NCI-H524 (cell line): ENCODE measurements around the gene ARHGEF28.

Experiments used
- DNase-seq, 2 experiments: peaks; one replicate each; lab custom pipeline; 2025; lab: John Stamatoyannopoulos, UW

The ARHGEF28 gene

DNA sequence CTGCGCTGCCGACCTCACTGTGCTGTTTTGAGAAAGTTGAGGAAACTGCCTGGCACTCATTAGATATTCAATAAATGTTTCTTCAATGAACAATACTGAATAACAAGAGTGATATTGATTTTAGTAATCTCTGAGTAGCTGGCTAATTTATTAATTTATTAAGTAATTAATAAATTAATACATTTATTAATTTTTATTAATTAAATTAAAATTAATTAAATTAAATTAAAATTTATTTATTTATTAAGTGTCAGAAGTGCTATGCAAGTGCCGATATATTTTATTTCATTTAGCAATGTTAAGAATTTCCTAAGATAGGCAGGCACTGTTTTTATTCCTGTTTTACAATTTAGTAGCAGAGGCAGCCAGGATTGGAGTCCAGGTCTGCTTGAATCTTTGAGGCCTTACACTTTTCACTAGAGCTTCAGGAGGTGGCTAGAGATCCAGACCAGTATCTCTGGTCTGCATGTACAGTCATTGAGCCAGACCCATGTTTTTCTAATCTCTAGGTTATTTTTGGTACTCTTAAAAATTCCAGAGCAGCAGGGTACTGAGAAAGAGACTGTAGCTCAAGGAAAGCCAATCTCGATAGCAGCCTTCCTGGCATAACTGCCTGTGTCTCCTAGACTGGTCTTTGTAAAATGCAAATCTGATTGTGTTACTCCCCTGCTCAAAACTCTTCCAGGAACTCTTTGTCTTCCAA lies 109.2 kb downstream of the ARHGEF28 start:
- no peak for DNase-seq

DNA sequence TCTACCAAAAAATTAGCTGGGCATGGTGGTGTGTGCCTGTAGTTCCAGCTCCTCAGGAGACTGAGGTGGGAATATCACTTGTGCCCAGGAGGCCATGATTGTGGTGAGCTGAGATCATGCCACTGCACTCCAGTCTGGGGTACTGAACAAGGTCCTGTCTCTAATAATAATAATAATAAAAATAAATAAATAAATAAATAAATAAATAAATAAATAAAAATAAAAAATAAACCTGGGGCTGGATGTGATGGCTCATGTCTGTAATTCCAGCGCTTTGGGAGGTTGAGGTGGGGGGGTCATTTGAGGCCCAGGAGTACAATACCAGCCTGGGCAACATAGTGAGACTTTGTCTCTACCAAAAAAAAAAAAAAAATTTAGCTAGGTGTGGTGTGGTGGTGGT lies 113.7 kb downstream of the ARHGEF28 start:
- no peak for DNase-seq

DNA sequence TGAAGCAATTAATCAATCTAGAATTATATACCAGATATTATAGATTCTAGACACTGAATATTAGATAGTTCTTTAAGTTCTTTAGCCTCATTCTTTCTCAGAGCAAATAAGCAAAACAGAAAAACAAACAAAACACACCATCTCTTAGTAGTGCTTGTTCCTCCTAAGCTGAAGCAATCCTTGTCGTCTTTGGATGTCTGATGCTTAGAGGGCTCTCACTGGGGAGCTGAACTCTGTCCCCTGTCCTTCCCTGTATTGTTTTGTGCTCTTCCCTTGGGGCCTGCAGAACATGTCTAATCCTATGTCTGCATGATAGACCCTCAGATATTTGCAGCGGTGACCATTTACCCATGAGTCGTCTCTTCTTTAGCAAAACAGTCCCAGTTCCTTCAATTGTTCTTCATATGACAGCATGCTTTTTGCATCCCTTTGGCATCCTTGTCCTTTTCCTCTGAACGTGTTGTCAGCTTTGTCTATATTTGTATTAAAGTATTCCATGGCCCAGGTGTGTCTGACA lies 114.3 kb downstream of the ARHGEF28 start:
- no peak for DNase-seq

DNA sequence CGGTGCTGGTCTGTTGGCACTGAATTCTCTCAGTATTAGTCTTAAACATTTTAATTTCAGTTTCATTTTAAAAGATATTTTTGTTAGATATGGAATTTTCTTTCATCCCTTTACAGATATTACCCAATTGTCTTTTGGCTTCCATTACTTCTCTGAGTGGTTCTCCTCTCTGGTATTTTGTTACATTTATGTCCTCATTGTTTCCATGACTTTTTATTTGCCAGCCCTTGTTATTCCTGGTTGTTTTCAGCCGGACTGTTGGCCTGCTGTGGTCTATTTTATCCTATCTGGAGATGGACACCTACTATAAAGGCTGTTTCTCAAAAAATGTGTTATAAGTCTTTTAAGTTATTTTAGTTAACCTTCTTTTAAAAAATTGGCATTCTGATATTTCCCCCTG lies 117.2 kb downstream of the ARHGEF28 start:
- no peak for DNase-seq

DNA sequence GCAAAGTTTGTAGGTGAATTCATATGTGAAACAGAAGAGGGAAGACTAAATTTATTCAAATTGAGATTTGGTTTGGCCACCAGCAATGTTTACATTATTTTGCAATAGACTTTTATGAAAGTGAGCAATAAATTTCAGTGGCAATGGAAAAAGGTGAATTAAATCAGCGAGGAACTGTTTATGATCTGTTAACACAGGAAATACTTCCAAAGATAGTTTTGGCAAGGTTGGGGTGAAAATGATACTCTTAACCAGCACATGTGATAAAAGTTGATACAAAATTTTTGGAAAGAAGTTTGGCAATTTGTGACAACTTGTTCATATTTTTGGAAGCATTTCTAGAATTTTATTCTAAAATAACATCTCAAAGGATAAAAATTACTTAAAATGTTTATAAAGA lies 119.8 kb downstream of the ARHGEF28 start:
- DNase-seq, result no peak

DNA sequence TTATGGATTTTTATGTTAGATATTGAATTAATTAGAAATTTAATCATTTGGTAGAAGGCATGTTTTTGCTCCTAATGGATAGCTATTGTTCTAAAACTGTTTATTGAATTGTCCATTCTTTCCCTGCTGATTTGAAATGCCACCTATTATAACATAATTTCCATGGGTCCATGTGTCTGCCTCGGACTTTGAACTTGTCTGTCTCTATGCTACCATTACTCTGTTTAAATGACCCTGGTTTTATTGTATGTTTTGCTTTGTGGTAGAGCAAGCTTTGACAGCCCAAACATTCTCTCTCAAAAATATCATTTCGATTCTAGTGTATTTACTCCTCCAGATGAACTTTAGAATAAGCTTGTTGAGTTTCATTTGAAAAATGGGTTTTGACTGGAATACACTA lies 120.6 kb downstream of the ARHGEF28 start:
- DNase-seq, result no peak

DNA sequence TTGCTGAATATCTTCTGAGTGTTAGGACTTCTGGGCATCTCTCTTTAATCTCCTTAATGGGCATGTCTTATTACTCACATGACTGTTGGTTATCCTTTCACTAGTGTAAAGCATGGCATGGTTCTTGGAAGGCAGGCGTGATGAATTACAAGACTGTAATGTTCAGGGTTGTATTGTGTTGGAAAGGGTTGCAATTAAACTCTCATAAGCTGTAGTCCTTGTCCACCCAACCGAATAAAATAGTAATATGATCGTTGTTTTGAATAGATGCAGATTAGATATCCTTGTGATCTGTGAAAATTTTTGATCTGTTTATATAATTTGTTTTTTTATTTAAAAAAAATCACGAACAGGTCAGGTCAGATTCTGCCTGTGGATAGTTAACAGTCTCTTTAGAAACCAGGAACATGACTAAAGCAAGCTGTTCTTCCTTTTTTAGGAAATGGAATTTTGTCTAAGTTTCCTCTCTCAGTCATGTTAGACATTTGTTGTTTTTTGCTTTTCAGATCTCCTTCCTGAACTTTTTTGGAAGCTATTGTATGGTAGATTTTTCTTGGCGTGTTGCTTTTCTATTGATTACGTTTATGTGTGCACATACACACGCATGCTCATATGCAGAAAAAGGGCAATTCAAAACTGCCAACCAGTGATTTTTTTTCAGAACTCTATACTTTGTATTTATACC lies 121.8 kb downstream of the ARHGEF28 start:
- no peak for DNase-seq

DNA sequence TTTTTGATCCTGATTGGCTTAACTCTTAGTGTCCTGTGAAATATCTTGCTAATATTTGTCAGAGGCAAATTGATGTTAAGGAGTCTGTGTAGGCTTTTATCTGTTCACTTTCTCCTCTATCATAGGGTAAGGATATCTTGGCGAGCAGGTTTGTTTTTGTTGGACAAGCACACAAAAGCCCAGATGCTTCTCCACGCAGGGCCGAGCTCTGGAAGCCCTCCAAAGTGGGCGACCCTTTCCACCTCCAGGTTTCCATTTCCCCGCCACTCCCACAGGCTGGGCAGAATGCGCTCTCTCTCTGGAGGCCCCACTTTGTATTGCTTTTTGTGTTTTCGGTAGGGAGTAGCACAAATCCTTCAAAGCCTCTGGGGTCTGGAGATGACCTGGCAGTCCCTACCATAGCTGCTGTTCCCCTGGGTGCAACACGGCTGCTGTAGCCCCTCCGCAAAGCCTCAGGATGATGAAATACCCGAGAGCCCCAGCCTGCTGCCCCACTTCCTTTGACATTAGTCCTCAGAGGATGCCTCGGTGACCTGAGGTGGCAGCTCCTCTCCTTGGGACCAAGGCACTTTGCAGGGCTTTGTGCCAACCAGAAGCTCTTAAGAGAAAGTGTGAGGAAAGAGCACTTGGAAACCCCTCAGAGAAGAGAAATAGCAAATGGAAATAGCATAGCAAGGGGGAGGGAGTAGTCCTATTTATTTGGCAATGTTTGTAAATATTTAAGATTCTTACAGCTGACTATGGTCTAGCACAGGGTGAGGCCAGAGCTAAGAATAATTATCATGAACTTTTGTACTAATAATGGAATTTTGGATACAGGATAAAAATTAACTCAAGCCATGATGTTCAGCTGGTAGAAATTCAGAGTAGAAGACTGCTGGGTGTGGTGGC lies 122.8 kb downstream of the ARHGEF28 start:
- no peak for DNase-seq

DNA sequence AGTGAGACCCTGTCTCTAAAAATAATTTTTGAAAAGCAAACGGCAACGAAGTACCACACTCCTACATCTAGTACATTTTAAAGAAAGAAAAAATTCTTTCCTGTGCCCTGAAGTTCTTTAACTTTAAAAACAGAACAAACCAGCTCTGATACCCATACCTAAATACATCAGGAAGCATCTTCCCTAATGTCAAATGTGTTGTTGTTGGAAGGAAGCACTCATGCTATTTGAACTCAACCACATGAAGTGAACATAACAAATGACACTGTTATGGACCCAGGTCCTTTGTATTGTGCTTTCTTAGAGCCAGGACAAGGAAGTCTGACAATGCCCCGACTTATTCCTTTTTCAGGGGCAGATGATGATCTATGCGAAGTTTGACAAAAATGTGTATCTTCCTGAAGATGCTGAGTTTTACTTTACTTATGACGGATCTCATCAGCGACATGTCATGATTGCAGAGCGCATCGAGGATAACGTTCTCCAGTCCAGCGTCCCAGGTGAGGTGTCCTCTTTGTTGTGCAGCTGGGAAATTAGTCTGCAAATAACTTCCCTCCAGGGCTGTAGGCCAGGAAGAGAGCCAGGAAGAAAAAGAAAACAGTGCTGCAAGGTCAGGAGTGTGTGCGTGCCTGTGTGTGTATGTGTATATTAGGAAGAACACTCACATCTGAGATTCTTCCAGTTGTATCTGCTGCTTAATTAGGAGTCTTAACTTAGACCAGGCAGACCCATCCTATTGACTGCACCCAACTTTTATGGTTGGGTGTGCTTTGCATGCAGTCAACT lies 123.7 kb downstream of the ARHGEF28 start:
- DNase-seq, result no peak

DNA sequence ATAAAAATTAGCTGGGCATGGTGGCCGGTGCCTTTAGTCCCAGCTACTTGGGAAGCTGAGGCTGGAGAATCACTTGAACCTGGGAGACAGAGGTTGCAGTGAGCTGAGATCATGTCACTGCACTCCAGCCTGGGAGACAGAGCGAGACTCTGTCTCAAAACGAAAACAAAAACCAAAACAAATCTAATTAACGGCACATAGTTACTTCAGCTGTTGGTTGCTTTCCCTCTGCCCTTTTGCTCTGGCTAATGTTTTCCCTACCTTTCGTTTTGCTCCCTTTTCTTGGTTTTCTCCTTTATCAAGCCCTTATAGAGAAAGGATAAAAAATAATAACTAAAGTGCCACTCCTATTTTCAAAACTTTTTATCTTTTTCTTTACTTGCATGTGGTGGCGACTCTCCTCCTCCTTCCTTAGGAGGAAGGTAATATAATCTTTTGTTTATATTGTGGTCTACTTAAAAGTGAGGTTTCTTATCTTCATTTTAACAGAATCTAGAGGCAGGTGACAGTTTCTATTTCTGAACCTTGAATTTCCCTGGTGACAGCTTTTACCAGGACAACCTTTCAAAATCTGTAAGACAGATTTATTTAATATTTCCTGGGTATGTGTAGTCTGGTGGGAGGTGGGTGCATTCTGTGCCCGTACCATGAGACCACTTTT lies 125.4 kb downstream of the ARHGEF28 start:
- no peak for DNase-seq

DNA sequence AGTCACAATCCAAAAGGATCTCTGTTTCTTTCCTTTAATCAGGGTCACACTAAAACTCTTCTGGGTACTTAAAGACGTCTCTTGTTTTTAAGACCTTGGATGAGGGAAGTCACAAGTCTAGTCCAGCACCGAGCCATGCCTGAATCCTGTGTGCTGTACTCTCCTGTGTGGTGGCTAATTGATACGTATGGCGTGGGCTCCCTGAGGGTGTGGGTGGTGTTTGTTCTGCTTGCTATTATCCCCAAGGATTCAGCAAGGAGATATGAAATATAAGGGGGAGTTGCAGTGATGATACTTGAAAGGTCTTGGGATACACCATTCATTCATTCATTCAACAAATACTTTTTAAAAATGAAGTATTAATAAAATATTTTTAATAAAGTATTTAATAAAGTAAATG lies 128.3 kb downstream of the ARHGEF28 start:
- no peak for DNase-seq

DNA sequence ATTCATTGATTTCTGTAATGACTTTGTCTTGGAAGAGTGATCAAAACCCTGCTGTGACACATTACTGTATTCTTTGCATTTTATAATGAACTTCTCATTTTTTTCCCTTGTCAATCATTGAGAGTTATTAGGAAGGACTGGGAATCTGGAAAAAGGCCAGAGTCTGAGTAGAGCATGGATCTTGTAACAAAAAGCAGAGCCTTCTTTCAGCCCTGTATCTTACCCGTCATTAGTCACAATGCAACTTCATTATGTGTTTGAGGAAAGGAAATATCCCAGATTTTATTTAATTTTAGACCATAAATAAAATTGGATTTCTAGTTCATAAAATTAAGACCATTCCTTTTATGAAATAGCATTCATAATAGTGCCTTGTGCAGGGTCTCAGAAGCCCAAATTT lies 131.4 kb downstream of the ARHGEF28 start:
- DNase-seq, result no peak

DNA sequence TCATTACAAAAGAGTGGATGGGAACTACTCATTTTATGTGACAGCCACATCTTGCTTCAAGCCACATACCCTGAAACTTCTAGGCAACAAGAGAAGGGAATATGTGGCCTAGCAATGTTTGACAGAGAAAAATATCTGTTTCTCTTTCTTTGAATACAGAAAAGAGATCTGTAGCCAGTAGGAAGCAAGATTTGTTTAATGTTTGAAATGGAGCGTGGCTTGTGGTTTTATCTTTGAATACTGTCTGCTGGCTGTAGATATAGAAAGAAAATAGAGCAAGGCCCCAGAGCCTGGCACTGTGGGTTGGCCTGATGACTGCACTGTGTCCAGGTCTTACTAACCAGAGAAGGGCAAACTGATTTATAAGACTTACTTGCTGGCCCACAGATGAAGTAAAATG lies 133.8 kb downstream of the ARHGEF28 start:
- no peak for DNase-seq

DNA sequence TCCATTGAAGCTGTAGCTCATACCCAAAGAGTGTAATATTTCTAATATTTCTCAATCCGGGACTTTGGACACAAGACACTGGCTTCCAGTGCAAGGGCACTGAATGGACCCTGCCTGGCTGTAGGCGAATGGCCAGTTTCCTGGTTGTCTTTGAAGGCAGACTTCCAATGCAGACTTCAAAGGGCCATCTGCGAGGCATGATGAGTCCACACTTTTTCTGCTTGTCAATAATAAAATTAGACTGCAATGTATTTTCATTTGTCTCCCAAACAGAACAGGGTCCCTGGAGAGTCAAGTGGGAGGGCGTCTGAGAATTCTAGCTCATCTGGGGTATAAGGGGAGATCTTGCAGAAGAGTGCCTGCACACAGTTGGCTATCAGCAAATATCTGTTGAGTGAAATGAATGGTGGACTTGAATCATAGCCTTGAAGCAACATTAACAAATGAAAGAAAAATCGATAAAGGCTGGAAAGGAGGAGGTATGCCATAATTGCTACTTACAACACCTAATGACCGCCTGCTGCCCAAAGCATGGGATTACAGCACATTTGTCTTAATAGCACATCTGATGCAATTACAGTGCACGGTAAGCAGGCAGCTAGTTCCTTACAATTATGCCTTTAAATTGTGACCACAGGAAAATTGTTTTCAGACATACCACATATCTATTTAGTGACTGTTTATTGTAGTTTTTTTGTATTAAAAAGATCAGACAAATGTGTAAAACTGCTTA lies 137.5 kb downstream of the ARHGEF28 start:
- no peak for DNase-seq

DNA sequence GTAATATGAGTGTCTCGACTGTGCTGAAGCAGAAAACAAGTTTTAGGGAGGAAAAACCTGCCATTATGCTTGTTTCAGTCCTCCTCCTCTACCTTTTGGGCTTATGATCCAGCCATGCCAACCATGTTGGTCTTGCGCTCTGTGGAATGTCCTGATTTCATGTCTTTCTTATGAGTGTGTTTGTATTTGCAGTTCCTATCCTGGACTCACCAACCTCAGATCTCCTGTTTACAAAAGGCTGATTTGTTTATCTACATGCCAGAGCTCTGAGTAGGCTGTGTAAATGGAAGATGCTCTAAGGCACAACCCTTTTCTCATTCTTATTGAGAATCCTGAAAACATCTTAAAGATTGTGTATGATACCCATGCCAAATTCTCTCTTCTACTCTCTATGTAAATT lies 138.6 kb downstream of the ARHGEF28 start:
- no peak for DNase-seq

DNA sequence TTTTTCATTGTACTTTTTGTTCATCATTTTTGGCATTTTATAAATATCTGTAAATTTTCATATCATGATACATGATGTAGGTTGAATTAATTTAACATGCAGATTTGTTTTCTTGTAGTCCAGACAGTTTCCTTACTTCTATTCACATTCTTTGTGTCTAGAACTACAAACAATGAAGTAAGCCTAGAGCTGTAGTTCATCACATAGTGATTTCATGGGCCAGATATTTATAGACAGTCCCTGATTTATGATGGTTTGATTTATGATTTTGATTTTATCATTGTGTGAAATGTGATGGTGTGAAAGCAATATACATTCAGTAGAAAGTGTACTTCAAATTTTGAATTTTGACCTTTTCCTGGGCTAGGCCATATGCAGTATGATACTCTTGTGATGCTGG lies 139.0 kb downstream of the ARHGEF28 start:
- no peak for DNase-seq

DNA sequence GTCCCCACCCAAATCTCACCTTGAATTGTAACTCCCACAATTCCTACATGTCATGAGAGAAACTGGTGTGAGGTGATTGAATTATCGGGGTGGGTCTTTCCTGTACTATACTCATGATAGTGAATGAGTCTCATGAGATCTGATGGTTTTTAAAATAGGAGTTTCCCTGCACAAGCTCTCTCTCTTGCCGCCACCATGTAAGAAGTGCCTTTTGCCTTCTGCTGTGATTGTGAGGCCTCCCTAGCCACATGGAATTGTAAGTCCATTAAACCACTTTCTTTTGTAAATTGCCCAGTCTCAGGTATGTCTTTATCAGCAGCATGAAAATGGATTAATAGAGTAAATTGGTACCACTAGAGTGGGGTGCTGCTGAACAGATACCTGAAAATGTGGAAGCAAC lies 140.9 kb downstream of the ARHGEF28 start:
- no peak for DNase-seq

DNA sequence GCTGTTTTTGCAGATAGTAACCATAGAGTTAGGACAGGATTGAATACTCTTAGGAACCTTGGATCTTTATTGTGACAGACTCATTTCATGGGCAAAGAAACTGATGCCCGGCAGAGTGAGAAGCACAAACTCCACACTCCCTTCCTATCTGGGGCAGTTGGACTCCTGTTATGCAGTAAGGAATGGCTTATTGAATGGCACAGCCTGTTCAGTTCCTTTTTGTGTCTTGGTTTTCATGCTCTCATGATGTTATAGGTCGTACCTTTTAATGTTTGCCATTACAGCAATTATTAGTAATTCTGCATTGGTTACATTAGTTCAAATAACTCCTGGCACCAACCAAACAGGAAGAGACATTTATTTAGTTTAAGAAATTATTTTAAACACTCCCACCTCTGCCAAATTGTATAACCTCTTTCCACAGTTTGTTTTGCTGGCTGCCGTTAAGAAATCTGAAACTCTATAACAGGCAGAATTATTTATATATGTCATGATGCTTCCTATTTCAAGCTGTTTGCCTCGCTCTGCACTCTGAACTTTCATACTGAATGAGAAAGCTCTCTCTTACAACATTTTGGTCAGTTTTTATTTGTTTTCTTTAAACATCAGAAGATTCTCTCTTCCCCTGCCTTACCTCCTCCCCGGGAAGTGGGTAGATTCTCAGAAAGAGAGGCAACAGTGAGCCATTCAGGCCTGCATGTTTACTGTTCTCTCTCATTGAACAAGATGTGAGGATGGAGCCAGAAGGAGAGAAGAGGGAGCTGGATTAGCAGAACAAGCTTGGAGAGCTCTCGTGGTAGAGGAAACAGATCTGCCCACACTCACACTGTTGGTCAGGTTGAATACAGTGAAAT lies 144.4 kb downstream of the ARHGEF28 start:
- no peak for DNase-seq

DNA sequence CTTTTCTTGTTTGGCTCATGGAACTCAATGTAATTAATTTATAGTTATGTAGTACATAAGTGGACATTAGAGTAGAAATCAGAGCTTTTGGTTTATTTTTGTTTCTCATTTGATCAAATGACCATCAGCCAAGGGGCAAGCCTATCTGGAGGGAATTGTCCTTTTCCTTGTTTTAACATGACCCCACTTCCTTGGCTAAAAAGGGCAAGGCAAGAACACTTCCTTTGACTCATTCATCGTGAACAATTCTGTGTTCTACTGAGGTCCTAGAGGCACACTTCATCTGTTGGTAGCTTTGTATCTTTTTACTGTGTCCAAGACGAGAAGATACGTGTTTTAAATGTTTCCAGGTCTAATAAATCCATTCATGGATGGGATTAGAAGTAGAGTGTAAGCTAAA lies 148.9 kb downstream of the ARHGEF28 start:
- no peak for DNase-seq

DNA sequence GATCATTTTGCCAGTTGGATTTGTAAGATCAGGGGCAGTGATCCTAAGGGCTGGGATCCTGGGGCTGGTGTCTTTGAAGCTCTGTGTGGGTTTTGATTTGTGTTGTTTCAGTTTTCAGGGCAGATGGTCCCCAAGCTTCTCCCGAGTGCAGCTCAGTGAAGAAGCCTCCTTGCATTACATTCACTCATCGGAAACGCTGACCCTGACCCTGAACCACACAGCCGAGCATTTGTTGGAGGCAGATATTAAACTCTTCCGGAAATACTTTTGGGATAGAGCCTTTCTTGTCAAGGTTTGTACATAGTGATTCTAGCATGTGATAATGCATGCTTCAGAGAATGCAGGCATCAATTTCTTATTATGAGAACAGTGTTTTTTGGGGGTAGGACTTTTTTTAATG lies 150.4 kb downstream of the ARHGEF28 start:
- no peak for DNase-seq
